GM18498 (cell line): Measurements from ENCODE around the gene KIAA0319L.
"Not testable (repeated sequence)": the region's sequence is repeated elsewhere in the genome, so short reads cannot be mapped to it uniquely, and the experiment has no call there.

Experiments used
- ATAC-seq: cut with Tn5 transposase; IDR thresholded peaks from one replicate; pipeline ENCODE4 v1.9.1; 2021; ENCODE audit warnings: mild to moderate bottlenecking, moderate library complexity; ENCODE audit not compliant: unreplicated experiment

Gene KIAA0319L

DNA sequence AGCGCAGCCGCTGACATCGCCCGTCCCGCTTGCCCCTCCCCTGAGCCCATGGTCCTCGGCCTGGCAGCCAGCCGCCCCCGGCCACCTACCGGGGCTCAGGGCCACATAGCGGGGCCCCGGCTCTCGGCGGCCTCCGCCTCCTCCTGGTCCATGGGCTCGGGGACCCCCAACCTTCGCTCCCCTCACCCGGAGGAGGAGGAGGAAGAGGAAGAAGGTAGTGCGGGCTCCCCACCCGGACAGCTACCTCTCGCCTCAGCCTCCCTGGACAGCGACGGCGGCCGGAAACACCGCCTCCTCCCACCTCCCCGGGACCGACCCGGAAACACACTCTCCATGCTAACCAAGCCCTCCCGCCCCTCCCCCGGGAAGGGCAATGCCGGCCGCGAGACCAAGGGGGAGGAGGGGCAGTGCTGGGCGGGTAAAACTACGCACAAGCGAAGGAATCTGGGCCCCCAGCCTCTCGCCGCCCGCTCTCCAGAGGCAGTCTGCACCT is at the start of gene KIAA0319L:
TSS of gene KIAA0319L (minus strand) at position 286 of the 493 bp plus-strand sequence. CDS start 2,912 bp downstream, outside the sequence.
- ATAC-seq, result peak; percentile 78

DNA sequence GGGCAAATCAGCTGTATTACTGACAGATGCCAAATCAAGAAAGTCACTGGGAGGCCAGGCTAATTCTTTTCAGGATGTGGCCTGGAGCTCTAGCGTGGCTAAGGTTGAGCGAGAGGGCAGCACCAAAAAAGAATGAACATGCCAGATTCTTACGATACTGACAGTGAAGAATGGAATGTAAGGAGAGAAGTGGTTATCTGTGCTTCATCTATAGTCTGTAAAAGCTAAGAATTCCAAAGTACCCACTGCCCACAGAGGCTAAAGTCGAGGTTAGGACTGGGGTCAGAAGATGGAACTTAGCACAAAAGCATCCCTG is 48.6 kb upstream of the KIAA0319L start:
- ATAC-seq, result no peak

DNA sequence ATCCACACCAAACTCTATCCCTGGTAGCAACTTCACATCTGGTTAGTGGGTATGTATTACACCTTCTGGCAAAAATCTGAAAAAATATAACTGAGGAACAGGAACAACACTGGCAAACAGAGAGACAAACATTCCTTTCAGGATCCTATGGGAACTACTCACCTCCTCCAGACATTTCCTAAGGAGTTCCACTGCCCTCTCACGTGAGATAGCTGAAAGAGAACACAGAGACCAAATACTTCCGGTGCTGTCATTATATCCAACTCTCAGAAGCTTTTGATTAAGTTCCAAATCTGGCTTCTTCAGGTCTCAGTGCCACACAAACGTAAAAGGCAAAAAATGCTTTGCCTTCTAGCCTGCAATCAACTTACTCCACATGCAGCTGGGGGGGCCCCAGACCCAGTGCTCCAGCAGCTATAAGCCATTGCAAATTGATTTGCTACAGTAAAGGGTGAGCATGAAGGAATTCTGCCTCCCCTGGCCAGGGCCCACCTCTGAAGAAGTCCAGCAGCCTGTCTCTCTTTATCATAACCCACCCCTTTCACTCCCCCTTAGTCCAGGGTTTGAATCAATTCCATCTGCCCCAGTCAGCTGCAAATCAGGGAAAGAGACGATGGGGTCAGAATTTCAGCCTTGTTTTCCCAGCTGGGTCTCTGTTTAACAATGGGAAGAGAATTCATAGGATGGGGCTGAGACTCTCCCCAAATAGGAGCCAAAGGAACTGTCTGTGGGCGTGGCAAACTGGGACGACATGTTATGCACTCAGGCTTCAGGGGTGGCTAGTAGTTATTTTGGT is 48.1 kb upstream of the KIAA0319L start:
- ATAC-seq, result no peak

DNA sequence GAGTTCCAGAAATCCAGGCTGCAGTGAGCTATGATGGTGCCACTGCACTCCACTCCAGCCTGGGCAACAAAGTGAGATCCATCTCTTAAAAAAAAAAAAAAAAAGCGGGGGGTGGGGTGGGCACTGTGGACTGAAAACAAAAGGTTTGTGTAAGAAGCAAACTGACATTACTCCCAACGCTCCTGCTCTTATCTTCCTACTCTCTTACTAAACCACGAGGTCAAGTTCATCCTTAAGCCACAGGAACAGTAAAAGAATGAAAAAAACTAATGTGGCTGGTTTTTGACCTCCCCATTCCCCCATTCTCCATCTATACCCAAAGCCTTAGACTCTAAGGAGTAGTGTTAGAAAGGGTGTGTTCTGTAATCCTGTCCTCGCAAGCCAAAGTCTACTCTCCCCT is 46.7 kb upstream of the KIAA0319L start:
- no peak for ATAC-seq

DNA sequence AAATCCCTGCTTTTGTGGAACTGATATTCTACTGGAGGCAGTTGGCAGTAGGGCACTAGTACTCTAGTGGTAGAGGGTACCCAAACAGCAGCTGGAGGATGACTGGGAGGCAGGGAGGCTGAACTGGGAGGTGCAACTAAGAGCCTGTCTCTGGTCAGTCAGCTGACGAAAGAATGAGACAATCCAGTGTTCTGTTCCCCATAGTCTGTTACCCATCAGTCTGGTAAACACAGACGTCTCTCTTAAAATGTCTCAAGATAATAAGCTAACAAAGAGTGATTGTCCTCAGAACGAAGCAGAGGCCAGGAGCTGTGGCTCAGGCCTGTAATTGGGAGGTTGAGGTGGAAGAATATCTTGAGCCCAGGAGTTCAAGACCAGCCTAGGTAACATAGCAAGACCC is 46.3 kb upstream of the KIAA0319L start:
- no peak for ATAC-seq

DNA sequence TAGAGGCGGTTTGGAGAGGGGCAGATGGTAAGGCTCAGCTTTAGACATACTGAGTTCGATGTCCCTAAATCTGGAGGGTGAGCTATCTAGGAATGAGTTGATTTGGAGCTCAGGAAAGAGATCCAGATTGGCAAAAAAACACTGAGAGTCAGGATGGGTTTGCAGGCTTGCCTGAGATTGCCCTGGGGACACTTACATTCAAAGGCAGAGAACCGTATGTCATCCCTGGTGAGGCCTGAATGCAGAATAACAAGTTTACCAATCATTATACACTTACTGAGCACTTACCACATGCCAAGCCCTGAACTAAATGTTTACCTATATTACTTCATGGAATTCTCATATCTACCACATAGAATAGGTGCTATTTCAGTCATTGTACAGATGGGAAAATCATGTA is 43.4 kb upstream of the KIAA0319L start:
- no peak for ATAC-seq

DNA sequence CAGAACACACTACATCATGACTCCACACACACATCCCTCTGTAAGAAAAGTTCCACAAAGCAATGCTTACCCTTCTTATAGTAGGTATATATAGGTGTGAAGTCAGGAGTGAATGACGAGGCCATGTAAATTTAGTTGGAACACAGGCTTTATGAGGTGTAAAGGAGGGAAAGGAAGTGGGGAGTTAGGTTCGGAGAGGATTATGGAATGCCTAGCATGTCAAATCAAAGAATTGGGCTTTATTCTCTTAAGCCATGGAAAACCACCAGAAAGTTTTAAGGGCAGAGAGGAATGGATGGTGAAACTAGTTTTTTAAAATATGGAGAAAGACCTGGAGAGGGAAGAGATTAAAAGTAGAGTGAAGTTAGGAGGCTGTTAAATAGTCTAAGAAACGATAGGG is 42.2 kb upstream of the KIAA0319L start:
- no peak for ATAC-seq

DNA sequence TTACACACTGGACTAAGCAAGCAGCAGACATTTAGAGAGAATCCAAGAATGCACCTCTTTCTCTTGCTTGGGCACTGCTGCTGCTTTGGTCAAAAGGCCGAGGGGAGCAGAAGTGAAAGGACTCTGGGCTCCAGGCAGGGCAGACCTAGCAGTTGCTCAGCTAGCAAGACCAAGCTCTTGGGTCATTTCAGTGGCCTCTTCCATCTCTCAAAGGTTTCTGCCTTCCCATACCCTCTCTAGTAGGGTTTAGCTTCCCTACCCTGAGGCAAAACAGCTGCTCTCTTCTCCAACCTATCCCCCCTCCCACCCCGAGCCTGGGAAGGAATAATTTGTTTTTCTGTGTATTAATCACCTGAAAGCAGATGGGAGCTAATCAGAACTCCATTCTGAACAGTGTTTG is 41.7 kb upstream of the KIAA0319L start:
- no peak for ATAC-seq

DNA sequence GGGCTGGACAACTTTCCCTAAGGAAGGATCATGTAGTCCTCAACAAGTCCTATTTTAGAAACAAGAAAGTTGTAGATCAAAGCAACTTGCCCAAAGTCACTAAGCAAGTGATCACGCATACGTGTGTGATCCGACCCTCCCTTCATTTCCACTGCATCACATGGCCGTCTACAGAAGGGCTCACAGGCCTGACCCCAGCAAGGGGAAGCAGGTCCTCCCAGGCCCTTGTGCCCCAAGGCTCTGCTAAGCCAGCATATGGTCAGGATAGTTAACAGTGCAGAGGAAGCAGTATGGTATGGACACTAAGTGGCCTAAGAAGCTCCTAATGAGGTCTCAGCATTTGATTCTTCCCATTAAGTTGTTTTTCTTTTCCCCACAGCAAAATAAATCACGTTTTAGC is 40.7 kb upstream of the KIAA0319L start:
- ATAC-seq, result no peak

DNA sequence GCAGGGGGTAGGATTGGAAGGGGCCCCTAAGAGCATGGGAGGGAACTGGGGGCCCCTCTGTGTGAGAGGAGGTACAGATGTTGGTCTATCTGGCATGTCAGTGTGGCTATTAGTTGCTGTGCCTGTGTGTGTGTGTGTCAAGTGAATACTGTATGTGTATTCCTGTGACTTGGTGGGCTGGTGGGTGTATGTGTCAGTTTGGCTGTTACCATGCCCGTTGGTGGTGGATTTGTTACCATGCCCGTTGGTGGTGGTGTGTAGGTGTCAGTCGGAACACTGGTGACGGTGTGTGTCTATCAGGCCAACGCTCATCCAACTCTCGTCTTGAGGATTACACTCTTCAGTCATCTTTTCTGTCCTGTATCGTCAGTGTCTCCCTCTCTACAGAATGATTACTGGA is 38.5 kb upstream of the KIAA0319L start:
- ATAC-seq, result no peak

DNA sequence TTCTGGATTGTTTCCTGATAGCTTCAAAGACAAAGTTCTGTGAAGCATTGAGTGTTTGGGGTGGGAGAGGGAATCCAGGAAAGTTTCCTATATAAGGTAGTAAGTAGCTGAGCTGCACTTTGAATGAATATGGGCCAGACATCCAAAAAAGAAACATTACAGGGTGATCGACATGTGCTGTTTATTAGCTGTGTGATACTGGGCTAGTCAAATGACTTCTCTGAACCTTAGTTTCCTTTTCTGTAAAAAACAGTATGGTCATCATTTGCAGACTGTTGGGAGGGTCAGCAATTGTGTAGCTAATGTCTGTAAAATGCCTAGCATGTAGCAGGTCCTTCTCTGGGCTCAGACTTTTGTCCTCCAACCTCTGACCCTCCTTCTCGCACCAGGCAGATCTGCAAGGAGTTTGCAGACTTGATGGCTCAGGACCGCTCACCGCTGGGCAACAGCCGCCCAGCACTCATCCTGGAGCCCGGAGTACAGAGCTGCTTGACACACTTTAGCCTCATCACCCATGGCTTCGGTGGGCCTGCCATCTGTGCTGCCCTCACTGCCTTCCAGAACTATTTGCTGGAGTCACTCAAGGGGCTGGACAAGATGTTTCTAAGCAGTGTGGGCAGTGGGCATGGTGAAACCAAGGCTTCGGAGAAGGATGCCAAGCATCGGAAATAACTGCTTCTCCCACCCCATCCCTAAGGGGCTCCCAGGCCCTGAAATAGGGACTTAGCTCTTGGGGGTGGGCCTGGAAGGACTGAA is 37.0 kb upstream of the KIAA0319L start:
- no peak for ATAC-seq

DNA sequence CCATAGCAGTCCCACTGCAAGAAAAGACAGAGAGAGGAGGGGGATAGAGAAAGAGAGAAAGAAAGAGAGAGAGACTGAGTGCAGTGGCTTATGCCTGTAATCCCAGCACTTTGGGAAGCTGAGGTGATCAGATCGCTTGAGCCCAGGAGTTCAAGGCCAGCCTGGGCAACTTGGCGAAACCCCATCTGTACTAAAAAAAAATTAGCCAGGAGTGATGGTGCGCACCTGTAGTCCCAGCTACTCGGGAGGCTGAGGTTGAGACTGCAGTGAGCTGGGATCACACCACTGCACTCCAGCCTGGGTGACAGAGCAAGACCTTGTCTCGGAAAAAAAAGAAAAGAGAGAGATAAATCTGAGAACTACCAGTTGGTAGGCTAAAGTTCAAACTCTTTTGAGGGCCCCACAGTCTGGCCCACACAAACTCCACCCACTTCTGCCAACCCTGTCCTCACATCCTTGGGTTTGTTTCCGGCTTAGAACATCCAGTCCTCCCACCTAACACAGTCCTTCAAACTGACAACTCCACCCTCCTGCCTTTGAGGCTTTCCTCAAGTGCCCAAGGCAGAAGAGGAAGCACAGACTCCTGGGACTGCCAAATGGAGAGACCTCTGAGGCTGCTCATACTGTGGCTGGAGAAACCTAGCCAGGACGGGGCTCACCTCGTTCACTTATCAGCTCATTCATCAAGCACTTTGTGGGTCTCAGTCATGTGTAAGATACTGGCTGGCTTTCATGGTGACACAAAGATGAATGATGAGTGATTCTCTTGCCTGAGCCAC is 36.0 kb upstream of the KIAA0319L start:
- ATAC-seq, result no peak

DNA sequence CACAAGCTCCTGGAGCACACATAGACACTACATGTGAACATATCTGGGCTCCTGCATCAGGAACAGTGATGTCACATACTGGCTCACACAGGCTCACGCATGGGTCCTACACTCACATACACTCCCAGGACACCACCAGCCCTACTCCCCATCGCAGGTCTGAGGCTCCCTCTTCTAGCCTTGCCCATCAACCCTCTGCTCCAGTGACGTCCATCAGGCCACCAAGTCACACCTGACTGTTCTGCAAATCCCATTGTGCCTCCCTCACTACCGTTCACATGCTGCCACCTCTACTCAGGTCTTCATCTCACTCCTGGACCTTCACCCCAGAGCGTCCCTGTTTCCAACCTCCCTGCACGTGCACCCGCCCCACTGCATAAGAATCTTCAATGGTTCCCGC is 34.0 kb upstream of the KIAA0319L start:
- ATAC-seq, result no peak

DNA sequence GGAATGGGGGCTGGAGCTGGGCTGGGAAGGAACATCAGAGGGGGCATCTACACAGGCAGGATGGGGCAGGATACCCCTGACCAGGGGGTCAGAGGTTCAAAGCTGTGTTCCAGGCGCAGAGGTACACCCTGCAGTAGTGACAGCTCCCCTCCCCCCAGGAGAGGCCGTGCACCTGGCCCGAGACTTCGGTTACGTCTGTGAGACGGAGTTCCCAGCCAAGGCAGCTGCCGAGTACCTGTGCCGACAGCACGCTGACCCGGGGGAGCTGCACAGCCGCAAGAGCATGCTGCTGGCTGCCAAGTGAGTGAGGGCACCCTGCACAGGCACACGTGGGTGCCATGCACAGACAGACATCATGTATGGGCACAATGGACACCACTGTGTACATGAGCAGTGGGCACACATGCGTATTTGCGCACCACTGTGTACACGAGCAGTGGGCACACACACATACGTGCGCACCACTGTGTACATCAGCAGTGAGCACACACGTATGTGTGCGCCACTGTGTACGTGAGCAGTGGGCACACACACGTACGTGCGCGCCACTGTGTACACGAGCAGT is 33.4 kb upstream of the KIAA0319L start:
- ATAC-seq, result no peak

DNA sequence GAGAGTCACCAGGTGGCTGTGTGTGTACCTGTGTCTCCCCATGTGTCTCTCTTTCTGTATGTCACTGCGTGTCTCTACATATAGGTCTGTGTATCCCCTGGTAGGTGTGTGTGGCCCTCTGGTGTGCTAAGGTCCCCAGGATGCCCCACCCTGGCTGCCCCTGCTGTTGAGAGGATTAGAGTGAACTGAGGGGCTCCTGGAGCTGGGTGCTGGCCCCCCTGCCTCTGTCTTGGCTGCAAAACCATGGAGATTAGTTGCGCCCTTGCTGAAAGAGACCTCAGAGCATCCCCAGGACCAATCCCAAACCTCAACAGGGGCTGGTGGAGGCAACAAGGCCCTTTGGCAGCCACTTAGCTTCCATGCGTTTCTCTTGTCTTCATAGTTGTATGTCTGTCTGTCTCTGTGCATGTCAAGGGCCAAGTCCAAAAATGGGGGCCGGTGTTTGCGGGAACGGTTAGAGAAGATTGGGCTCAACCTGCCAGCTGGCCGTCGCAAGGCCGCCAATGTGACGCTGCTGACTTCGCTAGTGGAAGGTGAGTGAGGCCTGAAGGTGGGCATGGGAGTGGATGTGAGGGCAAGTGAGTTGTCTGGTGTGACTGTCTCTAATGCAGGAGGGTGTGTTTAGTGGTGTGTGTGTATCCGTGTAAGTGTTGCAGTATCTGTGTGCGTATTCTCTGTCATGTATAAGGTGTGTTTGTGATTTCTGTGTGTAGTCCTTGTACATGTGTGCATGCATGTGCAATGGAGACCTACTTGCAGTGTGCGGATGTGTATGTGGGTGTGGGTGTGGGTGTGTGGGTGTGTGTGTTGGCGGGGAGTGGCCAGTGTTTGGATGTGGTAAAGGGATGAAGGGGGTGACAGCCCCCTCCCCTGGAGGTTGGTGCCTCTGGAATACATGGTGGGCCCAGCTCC is 32.6 kb upstream of the KIAA0319L start:
- ATAC-seq, result no peak

DNA sequence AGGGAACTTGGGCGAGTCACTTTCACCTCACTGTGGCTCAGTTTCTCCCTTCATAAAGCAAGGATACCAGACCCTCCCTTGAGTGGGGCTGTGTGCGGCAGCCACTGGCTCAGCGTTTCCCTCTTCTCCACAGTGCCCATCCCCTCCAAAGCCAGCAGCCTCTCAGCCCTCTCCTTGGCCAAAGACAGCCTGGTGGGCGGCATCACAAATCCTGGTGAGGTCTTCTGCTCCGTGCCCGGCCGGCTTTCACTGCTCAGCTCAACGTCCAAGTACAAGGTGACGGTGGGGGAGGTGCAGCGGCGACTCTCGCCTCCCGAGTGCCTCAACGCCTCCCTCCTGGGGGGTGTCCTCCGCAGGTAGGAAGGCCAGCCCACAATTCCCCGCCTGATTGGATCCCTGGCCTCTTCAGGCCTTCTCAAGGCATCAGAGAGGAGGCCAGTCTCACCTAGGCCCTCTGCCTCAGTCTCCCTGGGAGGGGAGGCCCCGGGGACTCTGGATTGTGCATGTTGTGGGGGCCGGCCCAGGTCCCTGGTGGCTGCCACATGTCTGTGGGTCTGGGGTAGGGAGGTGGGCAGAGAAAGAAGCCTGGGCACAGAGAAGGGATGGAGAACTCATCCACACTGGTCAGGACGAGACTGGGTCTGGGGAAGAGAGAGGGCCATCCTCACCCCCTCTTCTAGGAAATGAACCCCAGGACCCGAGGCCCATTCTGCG is 31.2 kb upstream of the KIAA0319L start:
- ATAC-seq, result no peak

DNA sequence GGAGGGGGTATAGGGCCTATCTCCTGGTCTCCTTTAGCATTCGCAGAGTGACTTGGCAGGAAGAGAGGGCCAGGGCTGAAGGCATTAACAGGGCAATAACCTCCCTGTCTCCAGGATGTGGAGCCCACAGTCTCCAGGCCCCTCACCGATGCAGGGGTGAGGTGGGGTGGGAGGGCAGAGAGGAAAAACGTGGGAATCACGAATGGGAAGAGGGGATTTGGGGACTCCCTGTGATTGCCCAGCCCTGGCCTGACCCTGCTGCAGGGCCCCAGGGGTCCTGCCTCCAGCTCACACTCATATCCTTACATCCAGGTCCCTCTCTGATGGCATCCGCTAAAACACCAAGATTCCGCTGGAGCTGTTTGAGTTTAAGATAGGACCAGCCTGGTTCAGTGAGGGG is 30.5 kb upstream of the KIAA0319L start:
- ATAC-seq, result no peak

DNA sequence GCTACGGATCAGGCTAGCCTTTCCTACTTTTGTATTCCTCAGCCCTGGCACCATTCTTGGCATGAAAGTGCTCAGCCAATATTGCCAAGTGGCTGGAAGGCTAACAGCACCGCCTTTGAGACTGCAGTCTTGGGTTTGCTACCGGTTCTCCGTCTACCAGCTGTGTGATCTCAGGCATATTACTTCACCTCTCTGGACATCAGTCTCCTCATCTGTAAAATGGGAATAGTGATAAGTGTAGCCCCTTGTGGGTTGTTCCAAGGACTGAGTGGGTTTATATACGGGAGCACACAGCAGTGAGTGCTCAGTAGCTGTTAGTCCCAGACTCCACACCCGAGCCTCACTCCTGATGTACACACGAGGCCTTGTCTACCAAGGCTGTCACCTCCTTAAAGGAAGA is 29.6 kb upstream of the KIAA0319L start:
- no peak for ATAC-seq

DNA sequence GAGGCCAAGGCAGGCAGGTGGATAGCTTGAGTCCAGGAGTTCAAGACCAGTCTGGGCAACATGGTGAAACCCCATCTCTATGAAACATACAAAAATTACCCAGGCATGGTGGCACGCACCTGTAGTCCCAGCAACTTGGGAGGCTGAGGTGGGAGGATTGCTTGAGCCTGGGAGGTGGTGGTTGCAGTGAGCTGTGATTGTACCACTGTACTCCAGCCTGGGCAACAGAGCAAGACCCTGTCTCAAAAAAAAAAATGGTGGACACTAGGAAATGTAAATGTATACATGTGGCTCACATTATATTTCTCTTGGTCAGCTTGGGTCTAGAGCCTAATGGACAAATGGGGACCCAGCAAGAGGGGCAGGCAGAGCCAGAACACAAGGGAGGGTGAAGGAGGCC is 28.6 kb upstream of the KIAA0319L start:
- not testable (repeated sequence) for ATAC-seq

DNA sequence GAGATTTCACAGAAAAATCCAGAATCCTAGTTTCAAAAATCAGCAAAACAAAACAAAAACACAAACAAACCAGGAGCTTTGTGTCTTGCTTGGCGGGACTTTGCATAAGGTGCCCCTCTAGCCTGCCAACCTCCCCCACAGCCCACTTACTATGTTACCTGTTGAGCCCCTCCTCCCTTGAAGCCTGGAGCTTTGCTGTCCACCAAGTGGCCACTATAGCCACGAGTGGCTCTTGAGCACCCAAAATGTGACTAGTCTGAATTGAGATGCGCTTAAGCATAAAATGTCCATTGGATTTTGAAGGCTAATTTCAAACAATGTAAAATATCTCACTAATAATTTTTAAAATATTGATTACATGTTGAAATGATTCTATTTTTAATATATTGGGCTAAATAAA is 28.1 kb upstream of the KIAA0319L start:
- no peak for ATAC-seq
